ENCODE results near the gene DNAH11.
"Not testable (repeated sequence)": the region's sequence is repeated elsewhere in the genome, so short reads cannot be mapped to it uniquely, and the experiment has no call there.

The DNAH11 gene

DNA sequence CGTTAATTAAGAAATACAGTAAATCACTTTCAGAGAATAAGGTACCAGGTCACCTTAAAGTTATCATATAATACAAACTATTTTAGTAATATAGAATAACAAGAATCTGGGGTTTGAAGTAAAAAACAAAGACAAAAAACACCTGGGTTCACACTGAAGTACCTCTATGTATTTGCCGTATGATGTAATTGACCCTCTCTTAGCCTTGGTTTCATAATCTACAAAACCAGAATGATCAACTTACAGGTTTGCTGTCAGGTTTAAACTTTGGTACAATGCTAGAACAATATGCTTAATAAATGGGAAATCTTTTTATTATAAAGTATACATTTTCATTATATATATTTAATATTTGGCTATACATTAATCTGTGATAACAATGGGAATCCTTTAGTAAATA, 344.5 kb downstream of the DNAH11 start:
- DNase-seq (ENCODE audit: low read depth) = no peak

DNA sequence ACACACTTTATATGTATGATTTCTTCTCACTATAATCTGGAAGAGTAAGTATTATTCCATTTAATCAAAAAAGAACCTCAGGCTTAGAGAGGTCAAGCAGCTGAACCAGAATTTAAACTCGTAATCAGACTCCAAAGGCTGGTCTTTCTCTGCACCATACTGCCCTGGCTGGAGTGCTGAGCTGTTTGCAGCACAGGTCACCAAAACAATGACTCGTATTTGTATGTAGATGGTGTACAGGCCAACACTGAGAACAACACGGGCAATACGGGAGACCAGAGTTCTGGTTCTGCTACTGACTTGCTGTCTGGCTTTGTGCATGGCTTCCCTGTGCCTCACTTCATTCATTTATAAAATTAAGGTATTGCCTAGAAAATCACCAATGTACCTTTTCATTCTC, 344.9 kb downstream of the DNAH11 start:
- DNase-seq (ENCODE audit: low read depth) = no peak

DNA sequence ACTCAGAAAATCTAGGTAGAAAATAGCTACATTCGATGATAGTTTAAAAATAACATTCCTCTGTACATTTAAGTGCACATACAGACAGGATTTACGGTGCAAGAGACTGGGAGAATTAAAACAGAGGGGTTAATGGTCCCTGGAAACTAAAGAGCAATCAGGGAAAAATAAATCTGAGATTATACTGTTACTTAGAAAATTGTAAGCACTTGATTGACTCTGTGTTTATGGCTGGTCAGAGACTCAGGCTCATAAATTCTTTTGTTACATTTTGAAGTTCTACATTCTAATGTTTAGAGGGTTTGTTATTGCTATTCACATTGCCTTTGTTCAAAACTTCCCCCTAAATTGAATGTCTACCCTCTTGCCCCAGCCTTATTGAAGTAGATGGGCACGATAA, 348.5 kb downstream of the DNAH11 start:
- DNase-seq (ENCODE audit: low read depth) = no peak

DNA sequence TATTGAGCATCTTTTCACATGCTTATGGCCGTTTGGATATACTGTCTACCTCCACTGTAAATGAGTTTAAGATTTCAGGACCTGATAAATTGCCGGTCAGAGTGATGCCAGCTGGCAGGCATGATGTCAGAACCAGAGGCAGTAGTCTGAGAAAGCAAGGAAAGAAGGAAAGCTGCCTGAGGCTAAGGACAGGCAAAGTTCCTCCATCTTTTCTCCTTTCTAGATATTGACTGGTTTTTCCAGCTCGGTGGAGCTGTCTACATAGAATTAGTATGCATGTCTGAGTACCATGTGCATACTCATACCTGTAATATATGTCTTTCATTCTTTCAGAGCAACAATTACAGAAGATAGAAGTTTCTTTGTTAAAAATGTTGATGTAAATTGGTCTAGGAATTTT, 350.6 kb downstream of the DNAH11 start:
- DNase-seq (ENCODE audit: low read depth) = no peak

DNA sequence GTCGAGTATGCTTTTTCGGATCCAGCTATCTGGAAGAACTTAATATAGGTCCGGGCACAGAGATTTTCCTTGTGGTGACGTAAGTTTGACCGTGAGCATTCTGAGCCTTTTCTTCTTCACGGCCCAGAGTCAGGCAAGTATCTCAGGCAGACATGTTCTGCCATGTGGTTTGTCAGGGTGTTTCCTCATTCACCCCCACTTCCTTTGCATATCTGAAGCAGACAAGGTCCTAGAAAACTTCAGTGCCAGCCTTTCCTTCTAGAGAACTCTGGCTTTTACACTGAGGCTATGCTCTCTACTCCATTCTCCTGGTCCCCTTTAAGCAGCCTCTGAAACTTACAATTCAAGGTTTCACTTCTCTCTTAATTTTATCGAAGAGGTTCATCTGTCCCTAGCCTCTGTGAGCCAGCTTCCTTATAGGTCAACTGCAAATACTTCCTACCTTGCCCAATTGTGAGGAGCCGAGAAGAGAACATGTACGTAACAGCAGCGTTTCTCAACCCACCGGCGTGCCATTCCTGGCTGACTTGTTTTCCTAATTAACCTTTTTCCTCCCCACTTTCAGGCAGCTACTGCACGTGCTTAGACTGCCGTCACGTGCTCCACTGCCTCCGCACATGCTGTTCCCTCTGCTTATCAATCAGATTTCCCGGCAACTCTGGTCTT, 355.6 kb downstream of the DNAH11 start:
- peak; percentile 4 for DNase-seq (ENCODE audit: low read depth)

DNA sequence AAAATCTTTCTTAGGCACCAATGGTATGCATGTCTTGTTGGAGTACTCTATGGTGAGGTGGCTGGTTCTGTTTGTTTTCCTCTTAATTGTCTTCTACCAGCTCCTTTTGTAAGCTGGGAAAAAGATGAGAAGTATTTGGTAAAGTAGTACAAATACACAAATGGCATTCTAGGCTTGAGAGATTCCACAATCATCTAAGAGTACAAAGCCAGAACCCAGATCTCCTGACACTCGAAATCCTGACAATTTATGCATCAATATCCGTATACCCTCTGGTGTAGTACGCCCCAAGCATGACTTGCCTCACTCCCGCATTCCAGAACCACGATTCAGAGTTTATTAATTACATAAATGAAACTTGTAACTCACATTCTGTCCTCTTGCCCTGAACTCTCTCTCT, 359.4 kb downstream of the DNAH11 start:
- DNase-seq (ENCODE audit: low read depth) = no peak

DNA sequence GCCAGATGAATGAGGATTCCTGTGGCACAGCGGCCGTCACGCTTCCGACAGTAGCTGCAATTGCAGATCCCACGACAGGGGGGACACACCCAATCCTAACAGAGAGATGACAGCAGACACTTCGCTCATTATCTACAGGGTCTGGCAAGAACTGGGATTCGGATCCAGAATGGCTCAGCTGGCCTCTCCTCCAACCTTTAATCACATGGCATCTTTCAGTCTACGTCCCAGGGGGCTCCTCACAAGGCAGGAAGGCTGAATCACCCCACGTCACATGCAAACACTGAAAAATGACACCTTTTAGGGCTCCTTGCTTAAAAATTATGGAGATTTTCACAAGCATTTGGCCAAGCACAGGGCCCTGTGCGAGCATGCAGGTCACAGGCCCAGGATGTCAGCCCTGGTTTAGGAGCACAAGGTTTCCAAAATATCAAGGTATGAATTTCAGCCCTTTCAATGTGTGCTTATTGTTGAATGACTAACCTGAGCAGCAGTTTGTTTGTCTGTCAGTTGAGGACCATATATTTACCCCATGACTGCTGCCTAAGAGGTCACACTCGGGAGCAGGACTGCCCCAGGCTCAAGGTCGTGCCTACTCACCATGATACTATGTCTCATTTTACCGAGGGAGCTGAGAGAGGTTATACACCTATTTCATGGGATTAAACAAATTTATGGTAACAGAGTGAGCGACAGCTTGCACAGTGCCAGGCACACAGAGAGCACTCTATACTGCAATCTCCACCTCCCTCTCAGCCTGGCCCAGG, 360.4 kb downstream of the DNAH11 start:
- DNase-seq (ENCODE audit: low read depth) = no peak

DNA sequence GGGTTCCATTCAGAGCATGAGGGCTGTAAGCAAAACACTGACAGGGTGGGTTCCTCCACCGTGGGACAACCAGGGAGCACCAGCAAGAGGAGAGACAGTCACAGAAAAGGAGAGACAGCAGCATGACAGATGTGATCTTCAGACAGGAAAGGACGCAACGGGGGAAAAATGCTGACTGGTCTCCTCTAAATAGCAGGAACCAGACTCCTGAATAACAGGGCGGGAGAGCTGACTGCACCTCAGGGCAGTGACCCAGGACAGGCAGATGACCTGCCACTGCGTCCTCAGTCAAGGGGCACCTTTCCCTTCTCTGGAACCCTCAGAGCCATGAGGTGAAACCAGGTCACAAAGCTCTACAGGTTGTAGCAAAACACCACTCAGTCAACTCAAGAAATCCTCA, 365.9 kb downstream of the DNAH11 start:
- DNase-seq (ENCODE audit: low read depth) = no peak

DNA sequence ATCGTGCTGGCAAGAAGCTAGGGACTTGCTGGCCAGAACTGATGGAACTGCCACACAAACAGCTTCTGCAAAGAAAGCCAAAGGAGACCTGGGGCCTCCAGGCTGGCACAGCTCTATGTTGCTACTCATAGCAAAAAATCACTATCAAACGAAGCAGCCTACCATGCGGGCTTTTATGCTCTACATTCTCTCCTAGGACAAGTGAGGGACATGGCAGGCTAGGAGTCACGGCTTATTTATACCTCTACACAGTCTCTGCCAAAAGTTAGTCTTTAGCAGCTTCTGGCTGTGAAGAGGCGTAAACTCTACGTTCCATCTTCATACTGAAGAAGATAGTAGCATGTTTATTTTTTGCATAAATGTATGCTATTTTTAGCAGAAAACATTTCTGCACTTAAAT, 367.4 kb downstream of the DNAH11 start:
- DNase-seq (ENCODE audit: low read depth) = no peak

DNA sequence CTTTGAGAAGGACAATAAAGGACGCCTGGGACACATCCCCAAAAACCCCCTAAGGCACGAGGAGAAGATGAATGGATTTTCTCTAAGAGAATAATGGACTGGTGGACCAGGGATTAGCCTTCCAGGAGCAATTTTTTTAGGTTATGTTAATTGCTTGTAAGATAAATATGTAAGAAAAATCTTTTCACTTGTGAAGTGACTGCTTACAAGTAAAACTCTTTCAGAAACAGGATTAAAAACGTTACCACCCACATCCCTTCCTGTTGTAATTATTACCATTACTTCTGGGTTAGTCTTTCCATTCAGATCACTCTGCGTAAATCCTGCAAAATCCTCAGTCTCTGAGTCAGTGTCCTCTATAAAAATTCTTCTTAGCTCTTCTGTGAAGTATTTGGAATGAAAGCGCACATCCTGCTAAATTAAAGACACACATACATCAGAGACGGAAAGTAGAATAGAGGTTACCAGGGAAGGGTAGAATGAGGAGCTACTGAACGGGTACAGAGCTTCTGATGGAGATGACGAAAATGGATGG, 368.6 kb downstream of the DNAH11 start:
- DNase-seq (ENCODE audit: low read depth) = no peak

DNA sequence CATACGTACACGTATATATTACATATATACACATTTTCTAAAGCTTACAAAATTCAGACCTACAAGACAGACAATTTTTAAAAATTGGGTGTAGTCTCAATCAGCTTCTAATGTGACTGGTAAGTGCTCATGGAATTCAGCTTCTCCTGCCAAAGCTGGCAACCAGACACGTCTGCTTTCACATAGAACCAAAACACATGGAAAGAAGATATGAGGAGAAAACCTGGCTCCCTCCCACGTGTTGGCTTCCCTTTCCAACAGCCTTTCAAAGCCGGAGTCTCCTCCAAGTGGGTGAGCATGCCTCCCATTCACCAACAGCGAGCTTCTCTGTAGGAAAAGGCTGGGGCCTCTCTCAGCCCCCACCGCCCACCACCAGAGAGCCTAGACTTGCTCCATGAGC, 369.5 kb downstream of the DNAH11 start:
- DNase-seq (ENCODE audit: low read depth) = no peak

DNA sequence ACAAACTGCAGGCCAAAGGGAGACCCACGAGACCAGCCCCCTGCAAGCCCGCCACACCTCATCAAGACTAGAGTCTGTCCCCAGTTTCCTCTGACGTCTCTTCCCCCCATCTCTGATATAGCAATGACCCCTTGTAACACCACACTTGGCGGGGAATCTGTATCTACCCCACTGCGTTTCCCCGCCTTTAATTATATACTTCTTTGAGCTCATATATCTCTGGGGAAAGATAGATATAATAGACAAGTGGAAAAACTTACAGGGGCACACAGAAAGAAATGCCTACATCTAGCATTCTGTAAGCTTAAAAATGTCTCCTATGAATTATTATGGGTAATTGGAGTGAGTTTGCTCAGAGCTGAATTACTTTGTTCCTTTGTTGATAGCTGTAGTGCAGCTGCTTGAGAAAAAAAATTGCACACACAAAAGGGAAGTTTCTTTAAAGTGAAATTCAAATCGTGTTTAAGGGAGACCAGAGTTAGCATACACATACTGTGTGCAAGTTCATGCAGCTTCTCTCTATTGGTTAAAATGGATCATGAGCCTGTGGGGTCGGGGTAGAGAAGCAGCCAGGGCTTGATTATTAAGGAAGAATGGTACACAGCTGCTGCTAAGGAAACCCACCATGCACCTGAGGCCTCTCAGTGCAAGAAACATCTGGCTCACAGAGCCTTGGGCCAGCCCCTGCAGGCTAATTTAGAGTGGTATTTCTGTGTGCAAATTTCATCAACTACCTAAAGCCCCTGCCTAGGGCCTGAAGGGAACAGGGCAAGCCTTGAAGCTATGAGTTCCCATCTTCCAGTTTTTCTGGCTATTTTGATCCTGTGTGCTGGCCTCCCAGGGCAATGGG, 370.3 kb downstream of the DNAH11 start:
- DNase-seq (ENCODE audit: low read depth) = no peak

DNA sequence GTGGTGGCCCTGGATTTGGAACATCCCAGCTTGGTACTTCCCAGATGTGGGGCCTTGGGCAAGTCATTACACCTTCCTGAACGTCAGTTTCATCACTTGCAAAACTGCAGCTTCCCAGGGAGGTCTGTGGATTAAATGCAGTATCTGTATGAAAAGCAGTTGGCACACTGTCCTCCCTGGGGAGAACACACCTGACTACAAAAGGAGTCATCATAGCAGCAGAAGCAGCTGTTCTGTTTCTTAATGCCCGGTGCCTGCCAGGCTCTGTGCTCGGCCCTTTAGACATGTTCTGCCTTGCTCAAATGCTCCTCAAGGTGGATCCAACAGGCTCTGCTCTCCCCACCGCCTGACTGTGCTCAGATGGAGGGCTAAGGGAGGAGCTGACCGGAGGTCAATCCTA, 371.8 kb downstream of the DNAH11 start:
- no peak for DNase-seq (ENCODE audit: low read depth)

DNA sequence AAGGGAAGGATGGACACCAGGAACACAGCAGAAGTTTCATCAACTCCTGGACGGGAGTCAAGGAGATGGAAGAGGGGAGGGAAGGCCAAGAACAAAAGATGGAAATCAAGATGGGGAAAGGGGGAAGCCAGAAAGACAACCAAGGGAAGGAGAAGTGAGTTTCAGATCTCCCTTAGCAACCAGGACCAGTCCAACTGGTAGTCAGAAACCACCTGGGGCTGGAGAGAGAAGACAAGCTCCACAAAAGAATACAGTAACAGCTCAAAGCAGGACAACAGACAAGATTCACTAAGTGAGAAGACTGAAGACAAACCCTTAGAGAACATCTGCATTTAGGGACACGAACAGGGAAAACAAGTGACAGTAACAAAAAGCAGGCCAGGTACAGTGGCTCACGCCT, 372.3 kb downstream of the DNAH11 start:
- DNase-seq (ENCODE audit: low read depth) = no peak

DNA sequence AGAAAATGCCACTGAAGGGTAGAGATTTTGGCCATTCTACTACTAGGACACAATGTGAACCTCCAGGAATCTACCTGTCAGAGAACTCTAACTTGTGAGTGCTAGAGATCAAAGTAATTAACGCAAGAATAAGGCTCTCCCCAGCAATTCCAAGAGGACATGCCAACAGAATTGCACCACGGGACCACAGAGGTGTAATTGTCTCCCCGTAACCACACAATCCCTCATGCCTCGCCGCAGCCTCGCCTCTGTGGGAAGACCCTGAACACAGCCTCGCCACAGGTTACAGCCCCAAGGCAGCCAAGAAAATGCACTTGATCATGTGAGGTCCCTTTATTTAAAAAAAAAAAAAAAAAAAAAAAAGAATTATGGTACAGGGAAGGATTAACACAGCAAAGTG, 373.3 kb downstream of the DNAH11 start:
- DNase-seq (ENCODE audit: low read depth) = no peak

DNA sequence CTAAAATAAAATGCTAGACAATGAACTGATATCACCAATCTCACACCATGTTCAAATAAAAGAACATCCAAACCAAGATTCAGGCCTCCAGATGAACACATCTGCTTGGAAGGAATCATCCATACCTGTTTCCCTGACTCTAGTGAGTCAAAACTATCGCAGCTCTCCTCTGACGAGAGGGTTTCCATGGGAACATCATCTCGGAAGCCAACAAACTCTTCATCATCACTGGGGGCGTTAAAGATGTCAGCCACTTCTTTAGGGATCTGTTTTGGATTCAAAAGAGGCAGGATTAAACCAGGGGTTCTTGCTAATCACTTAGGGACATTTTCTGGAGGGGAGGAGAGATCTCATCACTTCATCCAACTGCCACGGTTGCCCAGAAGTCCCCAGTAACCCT, 373.8 kb downstream of the DNAH11 start:
- no peak for DNase-seq (ENCODE audit: low read depth)

DNA sequence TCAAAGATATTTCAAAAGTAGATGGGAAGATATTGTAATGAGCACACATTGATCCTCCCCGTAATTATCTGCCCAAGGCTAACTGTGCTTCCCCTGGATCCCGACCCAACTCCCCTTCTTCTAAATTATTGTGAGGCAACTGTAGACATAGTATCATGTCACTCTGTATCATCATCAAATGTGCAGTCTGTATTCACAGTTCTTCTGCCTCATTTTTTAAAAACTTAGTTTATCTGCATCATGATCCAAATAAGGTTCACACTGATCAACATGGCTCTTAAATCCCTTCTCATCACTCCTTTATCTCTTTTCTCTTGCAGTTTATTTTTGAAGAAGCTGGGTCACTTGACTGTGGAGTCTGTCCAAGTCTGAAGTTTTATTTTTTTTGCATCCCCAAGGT, 375.4 kb downstream of the DNAH11 start:
- no peak for DNase-seq (ENCODE audit: low read depth)

DNA sequence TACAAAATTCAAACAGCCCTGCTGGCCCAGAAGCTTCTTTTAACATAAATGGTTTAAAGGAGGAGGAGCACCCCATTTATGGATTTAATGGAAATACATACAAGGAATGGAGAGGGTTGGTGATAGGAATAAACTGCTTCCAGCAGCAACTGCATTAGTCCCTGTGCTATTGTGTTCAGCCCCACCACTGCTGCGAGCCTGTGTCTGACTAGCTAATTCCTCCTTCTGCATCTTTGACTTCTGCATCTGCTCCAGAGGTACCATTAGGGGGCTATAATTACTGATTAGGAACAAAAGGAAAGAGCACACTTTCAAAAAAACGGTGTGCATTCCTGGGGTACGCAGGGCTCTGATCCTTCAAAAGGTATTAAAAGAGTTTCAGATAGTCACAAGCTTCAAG, 378.1 kb downstream of the DNAH11 start:
- DNase-seq (ENCODE audit: low read depth) = no peak

DNA sequence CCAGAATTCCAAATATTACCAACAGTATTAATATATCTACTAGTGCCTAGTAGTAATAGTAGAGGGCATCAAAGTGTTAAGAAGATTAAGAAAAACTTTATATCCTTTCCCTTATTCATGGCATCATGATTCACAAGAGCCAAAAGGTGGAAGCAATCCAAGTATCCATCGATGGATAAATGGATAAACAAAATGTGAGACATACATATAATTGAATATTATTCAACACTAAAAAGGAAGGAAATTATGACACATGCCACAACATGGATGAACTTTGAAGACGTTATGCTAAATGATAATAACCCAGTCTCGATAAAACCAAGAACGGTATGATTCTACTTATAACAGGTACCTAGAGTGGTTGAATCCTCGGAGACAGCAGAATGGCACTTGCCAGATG, 379.8 kb downstream of the DNAH11 start:
- no peak for DNase-seq (ENCODE audit: low read depth)

DNA sequence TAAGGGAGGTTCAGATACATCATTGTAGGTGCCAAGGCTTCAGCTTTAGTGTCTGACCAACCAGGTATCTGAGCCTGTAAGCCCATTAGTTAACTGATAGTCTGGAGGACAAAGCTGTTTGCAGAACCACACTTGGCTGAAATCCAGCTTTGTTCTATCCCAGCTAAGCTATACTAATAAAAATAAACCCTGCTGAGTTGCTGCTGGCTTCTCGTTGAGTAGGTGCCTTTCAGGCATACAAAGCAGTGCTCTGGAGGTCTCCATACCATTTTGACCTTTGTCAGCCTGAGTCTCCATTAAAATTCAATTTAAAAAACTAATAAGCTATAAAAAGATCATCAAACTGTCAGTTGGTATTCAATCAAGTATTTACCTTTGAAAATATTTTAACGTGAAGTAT, 380.8 kb downstream of the DNAH11 start:
- no peak for DNase-seq (ENCODE audit: low read depth)

DNA sequence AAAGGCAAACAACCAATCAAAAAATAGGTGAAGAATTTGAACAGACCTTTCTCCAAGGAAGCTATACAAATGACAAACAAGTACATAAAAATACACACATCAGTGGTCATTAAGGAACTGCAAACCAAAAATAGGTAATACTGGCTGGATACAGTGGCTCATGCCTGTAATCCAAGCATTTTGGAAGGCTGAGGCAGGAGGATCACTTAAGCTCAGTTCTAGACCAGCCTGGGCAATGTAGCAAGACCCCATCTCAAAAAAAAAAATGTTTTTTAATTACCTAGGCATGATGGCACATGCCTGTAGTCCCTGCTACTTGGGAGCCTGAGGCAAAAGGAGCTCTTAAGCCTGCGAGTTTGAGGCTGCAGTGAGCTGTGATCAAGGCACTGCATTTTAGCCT, 383.6 kb downstream of the DNAH11 start:
- no peak for DNase-seq (ENCODE audit: low read depth)

DNA sequence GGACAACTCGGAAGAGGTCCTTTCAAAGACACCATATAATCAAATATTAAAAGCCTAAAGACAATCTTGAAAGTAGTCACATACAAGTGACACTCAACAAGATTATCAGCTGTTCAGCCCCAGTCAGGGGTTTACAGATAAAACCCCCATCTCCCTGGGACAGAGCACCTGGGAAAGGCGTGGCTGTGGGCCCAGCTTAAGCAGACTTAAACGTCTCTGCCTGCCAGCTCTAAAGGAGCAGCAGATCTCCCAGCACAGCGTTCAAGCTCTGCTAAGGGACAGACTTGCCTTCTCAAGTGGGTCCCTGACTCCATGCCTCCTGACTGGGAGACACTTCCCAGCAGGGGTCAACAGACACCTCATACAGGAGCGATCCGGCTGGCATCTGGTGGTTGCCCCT, 384.9 kb downstream of the DNAH11 start:
- DNase-seq (ENCODE audit: low read depth) = no peak

DNA sequence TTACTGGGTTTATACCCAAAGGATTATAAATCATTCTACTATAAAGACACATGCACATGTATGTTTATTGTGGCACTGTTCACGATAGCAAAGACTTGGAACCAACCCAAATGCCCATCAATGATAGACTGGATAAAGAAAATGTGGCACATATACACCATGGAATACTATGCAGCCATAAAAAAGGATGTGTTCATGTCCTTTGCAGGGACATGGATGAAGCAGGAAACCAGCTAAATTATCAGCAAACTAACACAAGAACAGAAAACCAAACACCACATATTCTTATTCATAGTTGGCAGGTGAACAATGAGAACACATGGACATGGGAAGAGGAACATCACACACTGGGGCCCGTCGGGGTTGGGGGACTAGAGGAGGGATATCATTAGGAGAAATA, 390.5 kb downstream of the DNAH11 start:
- not testable (repeated sequence) for DNase-seq (ENCODE audit: low read depth)
